Superior temporal gyrus (tissue), 1 donor: ENCODE results near the gene APH1B.
"Not testable (repeated sequence)": the region's sequence is repeated elsewhere in the genome, so short reads cannot be mapped to it uniquely, and the experiment has no call there.

ENCODE experiments used
- DNase-seq: peaks from one replicate; pipeline ENCODE4 v3.0.0-alpha.2; 2016; ENCODE audit errors: extremely low spot score

APH1B gene

GRCh38 chr15:63296195-63296594 is 18.8 kb downstream of the APH1B start:
- no peak for DNase-seq

- no peak for DNase-seq
Observed at GRCh38 chr15:63299943-63300575, 22.7 kb downstream of the APH1B start.

- no peak for DNase-seq
Observed at GRCh38 chr15:63301088-63301487, 23.7 kb downstream of the APH1B start.

GRCh38 chr15:63305260-63305659 is 27.9 kb downstream of the APH1B start:
- no peak for DNase-seq

GRCh38 chr15:63306492-63307073 is 29.2 kb downstream of the APH1B start:
- DNase-seq = no peak

- no peak for DNase-seq
Observed at GRCh38 chr15:63308491-63308890, 31.1 kb downstream of the APH1B start.

- DNase-seq = no peak
Observed at GRCh38 chr15:63308947-63309346, 31.5 kb downstream of the APH1B start.

- DNase-seq = no peak
Observed at GRCh38 chr15:63310646-63311045, 33.2 kb downstream of the APH1B start.

- DNase-seq = no peak
Observed at GRCh38 chr15:63312286-63312685, 34.9 kb downstream of the APH1B start.

- no peak for DNase-seq
Observed at GRCh38 chr15:63313825-63314224, 36.4 kb downstream of the APH1B start.

- no peak for DNase-seq
Observed at GRCh38 chr15:63314409-63314808, 37.0 kb downstream of the APH1B start.

GRCh38 chr15:63318344-63318743 is 40.9 kb downstream of the APH1B start:
- DNase-seq = no peak

GRCh38 chr15:63319065-63319464 is 41.7 kb downstream of the APH1B start:
- DNase-seq = no peak

GRCh38 chr15:63320446-63320845 is 43.0 kb downstream of the APH1B start:
- DNase-seq = not testable (repeated sequence)

- not testable (repeated sequence) for DNase-seq
Observed at GRCh38 chr15:63320981-63321380, 43.6 kb downstream of the APH1B start.

- DNase-seq = no peak
Observed at GRCh38 chr15:63321462-63321861, 44.1 kb downstream of the APH1B start.

GRCh38 chr15:63322541-63322940 is 45.1 kb downstream of the APH1B start:
- no peak for DNase-seq

- peak; percentile 54 for DNase-seq
Observed at GRCh38 chr15:63323798-63324563, 46.6 kb downstream of the APH1B start.

- no peak for DNase-seq
Observed at GRCh38 chr15:63324770-63325169, 47.4 kb downstream of the APH1B start.

GRCh38 chr15:63327648-63328421 is 50.4 kb downstream of the APH1B start:
- DNase-seq = no peak

- DNase-seq = no peak
Observed at GRCh38 chr15:63329567-63330350, 52.4 kb downstream of the APH1B start.
